CD4-positive, alpha-beta T cell treated with Interleukin-4 for 1 hour (primary cell): Measurements from ENCODE around the gene SDSL.

ENCODE experiments used
- DNase-seq, 2 donors: peaks; one replicate each; pipeline ENCODE4 v3.0.0-alpha.2; 2020 to 2022

SDSL gene

GRCh38 chr12:113422030-113422885 lies at the start of gene SDSL:
SDSL (plus strand) TSS chr12:113422380; CDS start chr12:113427983, 5,603 bp downstream.
- DNase-seq = peak; percentile 26 to 80

GRCh38 chr12:113373440-113373839 lies 48.7 kb upstream of the SDSL start:
- no peak for DNase-seq

DNA sequence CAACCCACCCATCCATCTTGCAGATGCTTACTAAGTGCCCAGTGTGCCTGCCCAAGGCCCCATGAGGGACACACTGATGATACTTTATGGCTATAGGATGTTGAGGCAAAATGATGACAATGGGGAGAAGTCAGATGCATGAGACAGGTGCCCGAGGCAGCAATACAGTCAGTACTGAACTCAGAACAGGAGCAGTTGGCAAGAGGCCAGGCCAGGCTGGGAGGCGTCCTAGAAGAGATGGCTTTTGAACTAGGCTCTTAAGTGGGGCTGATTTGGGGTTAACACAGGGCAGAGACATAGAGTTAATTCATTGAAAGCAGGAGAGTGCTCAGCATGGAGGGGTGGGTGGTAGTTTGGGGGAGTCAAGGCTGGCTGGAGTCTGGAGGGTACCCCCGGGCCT lies 48.2 kb upstream of the SDSL start:
- no peak for DNase-seq

DNA sequence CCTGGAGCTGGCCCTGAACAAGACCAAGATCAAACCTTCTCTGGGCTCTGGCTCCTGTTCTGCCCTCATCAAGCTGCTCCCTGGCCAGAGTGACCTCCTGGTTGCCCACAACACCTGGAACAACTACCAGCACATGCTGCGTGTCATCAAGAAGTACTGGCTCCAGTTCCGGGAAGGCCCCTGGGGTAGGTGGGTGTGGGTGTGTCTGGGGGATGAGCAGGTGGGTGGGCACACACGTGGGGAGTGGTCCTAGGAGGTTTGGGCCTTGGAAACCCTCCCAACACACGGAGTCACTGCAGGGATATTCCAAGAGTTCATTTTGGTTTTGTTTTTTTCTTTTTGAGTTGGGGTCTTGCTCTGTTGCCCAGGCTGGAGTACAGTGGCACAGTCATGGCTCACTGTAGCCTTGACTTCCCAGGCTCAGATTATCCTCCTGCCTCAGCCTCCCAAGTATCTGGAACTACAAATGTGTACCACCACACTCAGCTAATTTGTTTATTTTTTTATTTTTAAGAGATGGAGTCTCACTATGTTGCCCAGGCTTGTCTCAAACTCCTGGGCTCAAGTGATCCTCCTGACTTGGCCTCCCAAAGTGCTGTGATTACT lies 47.3 kb upstream of the SDSL start:
- no peak for DNase-seq

DNA sequence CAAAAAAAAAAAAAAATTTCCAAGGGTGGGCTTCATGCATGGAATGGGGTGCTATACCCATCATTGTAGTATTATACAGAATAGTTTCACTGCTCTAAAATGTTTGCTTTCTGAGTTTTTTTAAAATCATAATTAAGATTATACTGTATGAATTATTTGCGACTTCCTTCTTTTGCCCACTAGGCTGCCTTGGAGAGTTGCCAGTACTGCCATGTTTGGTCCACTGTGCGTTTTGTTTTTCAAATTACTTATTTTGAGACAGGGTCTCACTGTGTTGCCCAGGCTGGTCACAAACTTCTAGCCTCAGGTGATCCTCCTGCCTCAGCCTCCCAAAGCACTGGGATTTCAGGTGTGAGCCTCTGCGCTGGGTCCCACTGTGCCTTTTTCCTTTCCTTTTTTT lies 43.9 kb upstream of the SDSL start:
- no peak for DNase-seq

GRCh38 chr12:113381220-113381619 lies 41.0 kb upstream of the SDSL start:
- DNase-seq = no peak

DNA sequence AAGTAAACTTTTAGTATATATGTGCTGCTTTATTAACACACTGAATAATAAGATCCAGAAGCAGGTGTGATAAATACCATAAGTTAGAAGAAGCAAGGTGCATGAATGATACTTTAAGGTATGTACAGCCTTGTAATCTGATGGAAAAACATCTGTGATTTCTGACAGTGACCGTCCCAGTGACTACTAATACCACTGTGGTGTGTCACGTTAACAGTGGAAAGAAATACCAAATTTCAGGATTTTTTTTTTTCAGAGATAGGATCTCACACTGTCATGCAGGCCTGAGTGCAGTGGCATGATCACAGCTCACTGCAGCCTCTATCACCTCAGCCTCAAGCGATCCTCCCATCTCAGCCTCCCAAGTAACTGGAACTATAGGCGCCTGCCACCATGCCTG lies 40.0 kb upstream of the SDSL start:
- DNase-seq = no peak

- DNase-seq = no peak
Observed at GRCh38 chr12:113384778-113385177, 37.4 kb upstream of the SDSL start.

DNA sequence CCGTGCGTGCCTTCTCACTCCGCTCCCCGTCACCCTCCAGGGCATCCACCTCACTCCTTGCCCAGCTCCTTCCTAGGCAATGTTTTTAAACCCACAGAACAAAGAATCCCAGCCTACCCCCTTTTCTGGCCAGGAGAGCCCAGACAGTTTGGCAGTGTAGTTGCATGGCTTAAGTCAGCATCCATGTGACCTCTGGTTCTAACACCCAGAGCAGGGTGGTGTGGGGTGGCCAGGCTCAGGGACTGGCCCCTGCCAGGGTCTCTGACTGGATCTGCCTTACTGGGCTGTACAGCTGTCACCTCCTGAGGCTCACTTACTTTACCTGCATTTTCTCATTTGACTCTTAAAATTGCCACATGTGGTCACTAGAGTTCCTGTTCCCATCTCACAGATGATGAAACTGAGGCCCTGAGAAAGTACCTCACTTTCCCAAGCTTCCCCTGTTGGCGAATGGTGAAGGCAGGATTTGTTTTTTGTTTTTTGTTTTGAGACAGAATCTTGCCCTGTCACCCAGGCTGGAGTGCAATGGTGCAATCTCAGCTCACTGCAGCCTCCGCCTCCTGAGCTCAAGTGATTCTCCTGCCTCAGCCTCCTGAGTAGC lies 36.8 kb upstream of the SDSL start:
- DNase-seq = no peak

GRCh38 chr12:113386866-113387566 lies 35.2 kb upstream of the SDSL start:
- no peak for DNase-seq

DNA sequence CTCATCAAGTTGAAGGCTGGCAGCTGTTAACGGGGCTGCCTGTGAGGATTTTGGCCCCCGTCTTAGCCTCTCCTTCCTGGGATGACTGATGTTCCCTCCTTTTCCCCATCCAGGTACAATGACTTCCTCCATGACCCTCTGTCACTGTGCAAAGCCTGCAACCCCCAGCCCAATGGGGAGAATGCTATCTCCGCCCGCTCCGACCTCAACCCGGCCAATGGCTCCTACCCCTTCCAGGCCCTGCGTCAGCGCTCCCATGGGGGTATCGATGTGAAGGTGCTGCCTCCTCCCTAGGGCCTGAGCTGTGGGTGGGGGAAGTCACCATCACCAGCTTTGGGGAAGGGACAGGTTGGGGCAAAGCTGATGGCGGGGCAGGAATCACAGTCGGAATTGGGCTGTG lies 34.5 kb upstream of the SDSL start:
- DNase-seq = no peak

- DNase-seq = no peak
Observed at GRCh38 chr12:113388351-113388750, 33.8 kb upstream of the SDSL start.

- DNase-seq = no peak
Observed at GRCh38 chr12:113390064-113391043, 31.8 kb upstream of the SDSL start.

- DNase-seq = no peak
Observed at GRCh38 chr12:113391145-113391544, 31.0 kb upstream of the SDSL start.

- DNase-seq = no peak
Observed at GRCh38 chr12:113391650-113392337, 30.4 kb upstream of the SDSL start.

DNA sequence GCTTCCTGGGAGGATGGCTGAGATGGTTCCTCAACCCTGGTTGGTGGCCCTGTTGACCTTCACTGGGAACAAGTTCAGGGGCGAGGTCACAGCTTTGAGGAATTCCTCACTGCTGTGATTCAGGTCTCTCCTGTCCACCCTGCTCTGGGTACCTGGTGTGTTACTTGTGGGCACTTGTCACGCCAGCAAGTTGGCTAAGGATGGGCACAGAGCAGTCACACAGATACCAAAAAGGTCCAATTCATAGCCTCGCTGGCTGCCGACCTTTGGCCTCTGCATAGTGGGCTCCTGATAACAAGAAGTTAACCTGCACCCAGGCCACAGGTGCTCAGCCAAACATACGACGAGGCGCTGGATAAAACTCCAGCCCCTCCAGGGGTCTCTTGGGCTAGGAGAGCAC lies 29.7 kb upstream of the SDSL start:
- DNase-seq = no peak

DNA sequence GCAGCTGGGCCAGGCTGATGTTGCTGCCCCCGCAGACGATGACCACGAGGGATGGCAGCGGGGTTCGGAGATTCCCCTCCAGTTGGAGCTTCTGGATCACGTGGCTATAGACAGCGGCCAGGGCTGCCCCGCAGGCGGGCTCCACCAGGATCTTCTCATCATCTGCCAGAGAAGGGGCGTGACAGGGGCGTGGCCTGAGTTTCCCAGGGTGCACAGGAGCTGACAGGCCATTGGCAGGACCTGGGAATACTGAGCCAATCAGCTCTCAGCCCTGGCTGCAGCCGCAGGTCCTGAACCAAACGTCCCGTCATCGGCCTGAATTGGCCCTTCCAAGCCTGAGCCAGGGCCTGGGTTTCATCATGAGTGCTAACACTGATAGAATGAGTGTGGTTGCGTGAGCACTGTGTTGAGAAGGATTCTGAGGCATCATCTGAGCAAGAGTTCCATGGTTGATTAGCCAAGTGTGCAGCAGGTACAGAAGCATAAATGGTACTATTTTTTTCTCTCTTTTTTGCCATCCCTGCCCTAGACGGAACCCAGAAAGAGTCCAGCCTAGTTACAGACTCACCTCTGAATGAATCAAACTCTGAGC lies 29.1 kb upstream of the SDSL start:
- DNase-seq = no peak

DNA sequence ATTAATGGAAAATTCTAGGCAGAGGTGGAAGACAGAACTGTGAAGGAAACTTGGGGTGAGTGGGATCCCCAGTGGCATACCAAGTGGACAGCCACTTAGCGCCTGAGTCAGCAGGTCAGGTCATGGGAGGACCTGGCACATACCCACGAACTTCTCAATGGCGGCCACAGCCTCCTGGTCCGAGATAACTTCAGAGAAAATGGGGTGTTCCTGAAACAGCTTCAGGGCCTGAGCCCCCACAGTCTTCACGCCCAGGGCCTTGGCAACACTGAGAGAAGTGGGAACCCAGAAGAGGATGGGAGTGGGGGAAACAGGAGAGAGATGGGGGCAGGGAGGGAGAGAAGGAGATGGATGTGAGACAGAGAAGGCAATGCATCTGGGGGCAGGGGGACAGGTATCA lies 28.4 kb upstream of the SDSL start:
- no peak for DNase-seq

- DNase-seq = no peak
Observed at GRCh38 chr12:113395119-113395518, 27.1 kb upstream of the SDSL start.

- DNase-seq = no peak
Observed at GRCh38 chr12:113396200-113396599, 26.0 kb upstream of the SDSL start.

DNA sequence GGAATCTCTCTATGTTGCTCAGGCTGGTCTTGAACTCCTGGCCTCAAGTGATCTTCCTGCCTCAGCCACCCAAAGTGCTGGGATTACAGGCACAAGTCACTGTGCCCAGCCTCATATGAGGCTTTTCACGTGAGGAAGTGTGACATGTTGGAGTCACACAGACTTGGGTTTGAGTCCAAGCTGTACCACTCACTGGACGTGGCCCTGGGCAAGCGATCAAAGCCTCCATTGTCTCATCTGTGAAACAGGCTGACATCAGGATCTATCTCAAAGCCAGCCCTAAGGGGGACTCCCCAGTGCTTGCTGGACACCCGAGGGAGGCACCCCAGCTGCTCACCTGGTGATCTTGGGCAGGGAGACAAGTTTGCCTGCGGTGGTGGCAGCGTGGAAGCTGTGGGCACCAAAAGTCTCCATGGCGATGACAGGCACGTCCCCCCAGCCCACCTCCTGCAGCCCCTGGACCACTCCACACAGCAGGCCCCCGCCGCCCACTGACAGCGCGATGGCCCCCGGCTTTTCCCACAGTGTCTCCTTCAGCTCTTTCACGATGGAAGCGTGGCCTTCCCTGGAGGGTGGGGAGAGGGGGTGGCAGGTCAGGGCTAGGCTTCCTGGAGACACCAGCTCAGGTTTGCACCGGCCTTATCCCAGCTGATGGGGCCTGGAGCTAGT lies 25.2 kb upstream of the SDSL start:
- DNase-seq = no peak
